ENCODE data around the gene NELL1. TPM values are rescaled to one million over a fixed set of nuclear protein-coding genes. Genes with fewer than 3 reads are reported as not detected.

Gene NELL1
- total and polyA plus RNA-seq, 4 donors: 11.0 to 57.9 (median 31.2) TPM

DNA sequence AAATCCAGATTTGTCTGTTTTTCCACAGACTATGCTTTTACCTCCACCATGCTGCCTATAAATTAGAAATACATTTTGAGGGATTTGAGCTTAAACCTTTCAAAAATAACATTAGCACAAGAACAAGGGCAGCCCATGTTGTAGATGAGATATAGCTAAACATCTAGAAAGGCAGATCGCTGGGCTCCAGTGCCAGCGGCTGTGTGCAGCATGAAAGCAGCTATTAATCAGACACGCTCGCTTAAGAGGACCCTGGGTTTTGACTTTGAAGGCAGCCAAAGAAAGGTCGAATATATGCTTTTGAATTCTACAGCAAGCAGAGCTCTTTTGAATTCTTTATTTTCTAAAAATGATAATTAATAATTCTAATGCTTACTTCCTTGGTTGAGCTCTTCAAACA, 684.0 kb downstream of the NELL1 start:
- Histone ChIP-seq H3K27ac (ENCODE audit: low read depth, low read length) (no peak overlapping the region), H3K9me3 (ENCODE audit: control insufficient read depth, insufficient read depth, low read length) (no peaks in the 10 kb centered on the region), H3K27me3 (ENCODE audit: control insufficient read depth, insufficient read depth, low read length) (no peaks in the 10 kb centered on the region), H3K4me3 (ENCODE audit: low read depth, low read length) (no peak overlapping the region), H3K36me3 (ENCODE audit: control insufficient read depth, insufficient read depth, low read length) (no peaks in the 10 kb centered on the region), H3K4me1 (ENCODE audit: control insufficient read depth, insufficient read depth, low read length) (no peaks in the 10 kb centered on the region)
- WGBS (ENCODE audit: insufficient coverage): 71% methylated on average over 3 of the region's 5 CpGs
- peak in 1 of 6 donors; percentile 66 for DNase-seq (ENCODE audit: low read depth in 4 of 6, low spot score in 6 of 6)

DNA sequence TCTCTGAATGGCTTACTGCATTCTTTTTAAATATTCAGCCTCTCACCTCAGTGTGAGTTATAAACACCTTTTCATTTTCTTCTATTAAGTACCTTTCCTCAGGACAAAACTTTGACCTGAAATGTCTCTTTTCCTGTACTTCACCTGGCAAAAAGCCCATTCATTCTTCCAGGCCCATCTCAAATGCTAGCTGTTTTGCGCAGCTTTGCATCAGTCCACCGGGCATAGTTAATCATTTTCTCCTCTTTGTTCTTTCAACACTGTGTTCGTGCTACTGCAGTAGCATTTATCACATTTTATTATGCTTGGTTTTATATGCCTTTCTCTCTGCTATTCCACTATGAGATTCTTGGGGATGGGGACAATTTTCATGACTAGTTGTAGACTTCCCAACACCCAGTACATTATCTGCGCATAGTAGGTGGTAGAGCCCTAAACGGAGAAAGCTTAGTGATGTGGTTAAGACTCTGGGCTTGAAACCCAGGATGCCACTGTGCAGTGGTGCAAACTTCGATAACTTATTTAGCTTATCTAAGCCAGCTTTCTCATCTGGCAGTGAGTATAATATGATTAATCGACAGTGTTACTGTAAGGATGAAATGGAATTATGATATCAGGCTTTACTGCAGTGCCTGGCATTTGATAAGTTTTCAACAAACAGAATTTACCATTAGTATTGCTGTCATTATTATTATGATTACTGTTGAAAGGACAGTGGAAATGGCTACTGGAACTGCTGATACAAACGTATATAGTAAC, 695.7 kb downstream of the NELL1 start:
- H3K4me3 ChIP-seq (ENCODE audit: low read depth, low read length): no peak overlapping the region
- H3K4me1 ChIP-seq (ENCODE audit: control insufficient read depth, insufficient read depth, low read length): no peaks in the 10 kb centered on the region
- H3K36me3 ChIP-seq (ENCODE audit: control insufficient read depth, insufficient read depth, low read length): no peaks in the 10 kb centered on the region
- no peaks in the 10 kb centered on the region for H3K9me3 ChIP-seq (ENCODE audit: control insufficient read depth, insufficient read depth, low read length)
- no peak overlapping the region for H3K27ac ChIP-seq (ENCODE audit: low read depth, low read length)
- DNase-seq (ENCODE audit: low read depth in 4 of 6, low spot score in 6 of 6): peak in 1 of 6 donors; percentile 76
- WGBS (ENCODE audit: insufficient coverage): 82% methylated on average over 3 of the region's 8 CpGs
- H3K27me3 ChIP-seq (ENCODE audit: control insufficient read depth, insufficient read depth, low read length): no peaks in the 10 kb centered on the region

DNA sequence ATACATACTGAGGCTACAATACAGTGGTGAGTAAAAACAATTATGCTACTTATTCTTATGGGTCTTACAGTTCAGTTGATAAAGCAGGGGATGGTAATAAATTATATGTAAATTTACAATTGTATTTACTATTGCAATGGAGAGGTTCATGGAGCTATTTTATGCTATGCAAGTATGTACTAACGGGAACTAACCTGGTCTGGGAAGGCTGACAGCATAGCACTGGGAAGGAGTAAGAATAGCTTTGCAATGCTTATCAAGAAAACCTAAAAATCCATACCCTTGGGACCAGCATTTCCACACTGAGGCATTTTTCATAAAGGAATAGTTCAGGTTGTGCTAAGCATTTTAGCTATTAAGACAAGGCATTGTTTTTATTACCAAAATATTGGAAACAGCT, 700.6 kb downstream of the NELL1 start:
- no peaks in the 10 kb centered on the region for H3K36me3 ChIP-seq (ENCODE audit: control insufficient read depth, insufficient read depth, low read length)
- no peak overlapping the region for H3K27ac ChIP-seq (ENCODE audit: low read depth, low read length)
- H3K4me3 ChIP-seq (ENCODE audit: low read depth, low read length): no peak overlapping the region
- WGBS (ENCODE audit: insufficient coverage): no CpG with 5 or more reads among the region's 1 CpG
- no peak for DNase-seq (ENCODE audit: low read depth in 4 of 6, low spot score in 6 of 6)
- H3K4me1 ChIP-seq (ENCODE audit: control insufficient read depth, insufficient read depth, low read length): no peaks in the 10 kb centered on the region
- no peaks in the 10 kb centered on the region for H3K27me3 ChIP-seq (ENCODE audit: control insufficient read depth, insufficient read depth, low read length)
- no peaks in the 10 kb centered on the region for H3K9me3 ChIP-seq (ENCODE audit: control insufficient read depth, insufficient read depth, low read length)

DNA sequence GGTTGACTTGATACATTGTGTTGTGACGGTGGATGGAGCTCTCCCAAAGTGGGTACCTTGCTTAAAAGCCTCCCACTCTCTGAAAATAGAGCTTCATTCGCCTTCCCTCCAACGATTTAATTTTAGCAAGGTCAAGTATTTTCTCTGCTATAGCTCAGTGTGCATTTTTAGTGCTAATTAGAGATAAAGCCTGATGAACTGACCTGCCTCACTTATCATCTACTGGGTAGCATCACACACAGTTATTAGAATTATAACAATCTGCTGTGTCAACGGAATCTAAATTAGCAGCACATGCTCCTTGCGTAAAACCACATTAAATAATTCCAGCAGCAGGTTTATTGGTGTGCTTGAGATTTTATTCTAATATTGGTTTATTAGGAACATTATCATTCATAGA, 701.7 kb downstream of the NELL1 start:
- peak in 1 of 6 donors; percentile 75 for DNase-seq (ENCODE audit: low read depth in 4 of 6, low spot score in 6 of 6)
- H3K4me3 ChIP-seq (ENCODE audit: low read depth, low read length): no peak overlapping the region
- H3K36me3 ChIP-seq (ENCODE audit: control insufficient read depth, insufficient read depth, low read length): no peaks in the 10 kb centered on the region
- H3K27ac ChIP-seq (ENCODE audit: low read depth, low read length): no peak overlapping the region
- H3K4me1 ChIP-seq (ENCODE audit: control insufficient read depth, insufficient read depth, low read length): no peaks in the 10 kb centered on the region
- WGBS (ENCODE audit: insufficient coverage): no CpG with 5 or more reads among the region's 5 CpGs
- no peaks in the 10 kb centered on the region for H3K27me3 ChIP-seq (ENCODE audit: control insufficient read depth, insufficient read depth, low read length)
- H3K9me3 ChIP-seq (ENCODE audit: control insufficient read depth, insufficient read depth, low read length): no peaks in the 10 kb centered on the region

DNA sequence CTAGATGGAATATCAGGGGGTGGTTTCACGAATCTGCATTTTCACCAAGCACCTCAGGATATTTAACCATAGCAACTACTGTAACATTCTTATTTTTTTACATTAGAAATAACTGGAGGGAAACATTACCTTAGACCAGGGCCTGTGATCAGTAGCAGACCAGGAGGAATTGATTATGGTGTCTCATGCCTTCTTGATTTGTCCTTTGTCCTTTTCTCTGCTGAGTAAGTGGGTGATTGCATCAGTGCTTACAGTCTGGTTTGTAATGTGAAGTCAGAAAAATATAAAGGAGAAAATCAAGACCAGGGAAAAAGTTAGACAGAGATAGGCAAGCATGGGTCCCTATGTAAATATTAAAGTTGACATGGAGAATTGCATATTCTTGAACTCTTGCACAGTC, 703.3 kb downstream of the NELL1 start:
- no CpG with 5 or more reads among the region's 1 CpG for WGBS (ENCODE audit: insufficient coverage)
- H3K36me3 ChIP-seq (ENCODE audit: control insufficient read depth, insufficient read depth, low read length): no peaks in the 10 kb centered on the region
- H3K4me1 ChIP-seq (ENCODE audit: control insufficient read depth, insufficient read depth, low read length): no peaks in the 10 kb centered on the region
- H3K9me3 ChIP-seq (ENCODE audit: control insufficient read depth, insufficient read depth, low read length): no peaks in the 10 kb centered on the region
- H3K4me3 ChIP-seq (ENCODE audit: low read depth, low read length): no peak overlapping the region
- no peaks in the 10 kb centered on the region for H3K27me3 ChIP-seq (ENCODE audit: control insufficient read depth, insufficient read depth, low read length)
- H3K27ac ChIP-seq (ENCODE audit: low read depth, low read length): no peak overlapping the region
- no peak for DNase-seq (ENCODE audit: low read depth in 4 of 6, low spot score in 6 of 6)

DNA sequence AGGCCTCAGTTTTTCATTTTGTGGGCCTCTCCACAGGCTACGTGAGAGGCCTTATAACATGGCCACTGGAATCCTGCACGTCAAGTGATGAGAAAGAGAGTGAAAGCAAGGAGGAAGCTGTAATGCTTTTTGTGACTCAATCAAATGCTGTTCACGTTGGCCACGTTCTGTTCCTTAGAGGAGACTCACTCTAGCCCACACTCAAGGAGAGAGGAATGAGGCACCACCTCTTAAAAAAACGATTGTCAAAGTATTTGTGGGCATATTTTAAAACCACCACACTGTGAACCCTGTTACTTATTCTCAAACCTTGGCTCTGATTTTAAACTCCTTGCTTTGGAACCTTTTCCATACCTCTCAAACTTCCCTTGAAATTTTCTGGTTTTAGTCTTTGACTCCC, 705.0 kb downstream of the NELL1 start:
- Histone ChIP-seq H3K36me3 (ENCODE audit: control insufficient read depth, insufficient read depth, low read length) (no peaks in the 10 kb centered on the region), H3K4me3 (ENCODE audit: low read depth, low read length) (no peak overlapping the region)
- WGBS (ENCODE audit: insufficient coverage): 59% methylated on average over 3 of the region's 5 CpGs

DNA sequence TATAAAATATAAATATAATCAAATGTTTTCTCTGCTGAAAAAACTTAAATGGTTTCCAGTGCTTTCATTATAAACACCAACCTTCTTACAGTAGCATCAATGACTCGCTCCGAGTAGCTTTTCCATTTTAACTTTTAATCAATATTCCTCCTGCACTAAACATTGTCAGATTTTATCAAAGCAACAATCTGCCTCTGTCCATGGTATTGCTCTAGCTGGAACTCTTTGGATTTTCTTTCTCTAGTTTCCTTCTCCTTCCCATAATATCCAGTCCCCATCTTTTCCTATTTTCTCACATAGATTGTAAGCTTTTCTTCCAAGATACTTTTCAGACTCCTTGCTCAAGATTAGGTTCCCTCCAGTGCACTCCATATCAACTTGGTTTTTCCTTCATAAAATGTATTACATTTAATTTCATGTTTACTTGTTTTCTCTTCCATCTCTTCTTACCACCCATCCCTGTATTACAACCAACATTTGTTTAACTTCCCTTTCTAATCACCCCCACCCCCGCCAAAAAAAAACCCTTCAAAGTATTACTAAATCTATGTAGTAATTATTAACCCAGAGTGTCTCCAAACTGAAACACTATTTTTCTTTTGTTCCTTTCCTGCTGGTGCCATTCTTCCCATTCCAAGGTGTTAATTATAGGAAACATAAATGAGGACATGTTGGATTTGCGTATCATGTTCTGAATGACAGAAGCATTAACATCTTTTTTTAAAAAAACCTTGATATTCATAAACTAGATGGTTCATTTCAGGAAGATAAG, 716.5 kb downstream of the NELL1 start:
- DNase-seq (ENCODE audit: low read depth in 4 of 6, low spot score in 6 of 6): no peak
- no peaks in the 10 kb centered on the region for H3K36me3 ChIP-seq (ENCODE audit: control insufficient read depth, insufficient read depth, low read length)
- 95% methylated on average over 2 of the region's 4 CpGs for WGBS (ENCODE audit: insufficient coverage)

More for the DNA sequence above, 705.0 kb downstream of the NELL1 start:
- Histone ChIP-seq H3K4me1 (ENCODE audit: control insufficient read depth, insufficient read depth, low read length) (no peaks in the 10 kb centered on the region), H3K9me3 (ENCODE audit: control insufficient read depth, insufficient read depth, low read length) (no peaks in the 10 kb centered on the region), H3K27me3 (ENCODE audit: control insufficient read depth, insufficient read depth, low read length) (no peaks in the 10 kb centered on the region), H3K27ac (ENCODE audit: low read depth, low read length) (no peak overlapping the region)
- no peak for DNase-seq (ENCODE audit: low read depth in 4 of 6, low spot score in 6 of 6)

DNA sequence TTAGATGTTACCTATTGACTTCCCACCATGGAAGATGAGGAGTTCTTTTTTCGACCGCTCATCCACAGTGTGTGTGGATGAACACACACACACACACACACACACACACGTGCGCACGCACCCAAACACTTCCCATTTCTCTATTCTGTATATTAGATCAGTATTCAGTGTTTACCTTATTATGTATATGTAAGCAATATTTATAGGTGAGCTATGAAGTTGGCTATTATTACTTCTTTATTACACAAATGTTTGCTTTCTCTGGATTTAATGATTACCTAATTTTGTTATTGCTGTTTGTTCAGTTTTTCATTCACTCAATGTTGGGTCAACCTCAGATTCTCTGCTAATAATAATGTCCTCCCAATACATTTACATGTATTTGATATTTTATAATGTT, 721.0 kb downstream of the NELL1 start:
- no CpG with 5 or more reads among the region's 5 CpGs for WGBS (ENCODE audit: insufficient coverage)
- no peaks in the 10 kb centered on the region for H3K9me3 ChIP-seq (ENCODE audit: control insufficient read depth, insufficient read depth, low read length)
- no peak for DNase-seq (ENCODE audit: low read depth in 4 of 6, low spot score in 6 of 6)
- no peaks in the 10 kb centered on the region for H3K36me3 ChIP-seq (ENCODE audit: control insufficient read depth, insufficient read depth, low read length)
- H3K4me3 ChIP-seq (ENCODE audit: low read depth, low read length): no peak overlapping the region
- no peaks in the 10 kb centered on the region for H3K27me3 ChIP-seq (ENCODE audit: control insufficient read depth, insufficient read depth, low read length)
- no peaks in the 10 kb centered on the region for H3K4me1 ChIP-seq (ENCODE audit: control insufficient read depth, insufficient read depth, low read length)
- H3K27ac ChIP-seq (ENCODE audit: low read depth, low read length): no peak overlapping the region

More for the DNA sequence above, 716.5 kb downstream of the NELL1 start:
- H3K4me3 ChIP-seq (ENCODE audit: low read depth, low read length): no peak overlapping the region
- no peaks in the 10 kb centered on the region for H3K9me3 ChIP-seq (ENCODE audit: control insufficient read depth, insufficient read depth, low read length)
- no peaks in the 10 kb centered on the region for H3K27me3 ChIP-seq (ENCODE audit: control insufficient read depth, insufficient read depth, low read length)
- no peaks in the 10 kb centered on the region for H3K4me1 ChIP-seq (ENCODE audit: control insufficient read depth, insufficient read depth, low read length)
- H3K27ac ChIP-seq (ENCODE audit: low read depth, low read length): no peak overlapping the region

DNA sequence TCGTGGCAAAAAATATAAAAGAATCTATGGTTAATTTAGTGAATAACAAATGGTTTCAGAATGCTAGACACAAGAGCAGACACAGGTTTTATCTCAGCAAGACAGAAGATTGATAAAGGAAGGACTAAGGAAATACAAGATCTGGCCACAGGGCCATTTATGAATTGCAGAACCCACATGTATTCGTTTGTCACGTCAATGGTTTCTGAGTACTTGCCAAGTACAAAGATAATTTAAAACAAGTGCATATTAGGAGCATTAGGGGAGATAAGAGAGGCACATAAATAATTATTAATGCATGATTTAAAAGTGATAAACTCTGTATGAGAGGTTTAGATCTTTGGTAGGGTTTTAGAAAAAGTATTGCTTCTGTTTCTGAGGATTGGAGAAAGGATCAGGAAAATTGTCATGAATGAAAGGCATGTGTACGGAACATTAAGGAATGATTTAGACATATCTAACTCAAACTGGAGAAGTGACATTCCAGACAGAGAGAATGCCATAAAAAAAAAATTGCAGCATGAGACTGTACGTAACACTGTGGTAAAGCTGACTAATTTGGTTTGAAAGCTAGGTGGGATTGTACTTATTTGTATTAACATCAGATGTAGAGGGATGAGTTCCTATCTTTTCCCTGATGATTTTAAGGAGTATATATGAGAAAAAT, 727.1 kb downstream of the NELL1 start:
- WGBS (ENCODE audit: insufficient coverage): no CpG with 5 or more reads among the region's 5 CpGs
- DNase-seq (ENCODE audit: low read depth in 4 of 6, low spot score in 6 of 6): no peak
- H3K4me3 ChIP-seq (ENCODE audit: low read depth, low read length): no peak overlapping the region
- no peaks in the 10 kb centered on the region for H3K4me1 ChIP-seq (ENCODE audit: control insufficient read depth, insufficient read depth, low read length)
- H3K9me3 ChIP-seq (ENCODE audit: control insufficient read depth, insufficient read depth, low read length): no peaks in the 10 kb centered on the region
- no peaks in the 10 kb centered on the region for H3K27me3 ChIP-seq (ENCODE audit: control insufficient read depth, insufficient read depth, low read length)
- H3K27ac ChIP-seq (ENCODE audit: low read depth, low read length): no peak overlapping the region
- H3K36me3 ChIP-seq (ENCODE audit: control insufficient read depth, insufficient read depth, low read length): no peaks in the 10 kb centered on the region

Measured in spinal cord (tissue), 10 donors.